ENCODE measurements around the gene ZNRF3.

- TF ChIP-seq CTCF (IDR thresholded peaks at IDR 0.05) (no peak), POLR2A (IDR thresholded peaks at IDR 0.05) (no peak)
Observed at GRCh38 chr22:28894334-28894733, 11.0 kb downstream of the ZNRF3 start.

Data from uterus (tissue), 2 donors.